Muscle of leg (tissue), 11 donors: ENCODE measurements around the gene ELAVL4. TPM values are rescaled to one million over a fixed set of nuclear protein-coding genes. Genes with fewer than 3 reads are reported as not detected.
A peak's percentile ranks its signal among the peaks of the same experiment; 100 is the strongest.

ENCODE experiments used
- DNase-seq: peaks from one replicate; pipeline ENCODE4 v3.0.0; 2013
- H3K27ac ChIP-seq: one replicate; pipeline ENCODE4 v1.5.1; 2013; ENCODE audit warnings: mild to moderate bottlenecking, low read length, control low read depth
- H3K27me3 ChIP-seq: one replicate; pipeline ENCODE4 v1.6.1; 2013; ENCODE audit warnings: low read length; ENCODE audit not compliant: control insufficient read depth, insufficient read depth
- H3K36me3 ChIP-seq: one replicate; pipeline ENCODE4 v1.6.1; 2013; ENCODE audit warnings: low read length; ENCODE audit not compliant: control insufficient read depth, insufficient read depth
- H3K4me1 ChIP-seq: one replicate; pipeline ENCODE4 v1.6.1; 2013; ENCODE audit warnings: low read length; ENCODE audit not compliant: control insufficient read depth, insufficient read depth
- H3K4me3 ChIP-seq: one replicate; pipeline ENCODE4 v1.5.1; 2013; ENCODE audit warnings: low read length, control low read depth
- H3K9me3 ChIP-seq: replicated peaks from 2 replicates; pipeline ENCODE4 v1.6.1; 2013; ENCODE audit warnings: low read depth, low read length; ENCODE audit not compliant: control insufficient read depth
- WGBS: methylation state at CpG from one replicate; pipeline ENCODE4 v1.1.5; 2013; ENCODE audit warnings: missing lambda C conversion rate; ENCODE audit not compliant: insufficient coverage; 5-methylcytosine and 5-hydroxymethylcytosine counted together
- polyA plus RNA-seq, 8 donors: library from polyadenylated mRNA; unstranded; fragments of 120-200 nt; gene quantifications; one replicate each; pipeline versions ENCODE4 v1.2.1 to v1.2.3, GENCODE V29; 2013; ENCODE audit warnings: inconsistent platforms in 1 of 8, low replicate concordance in 1 of 8; ENCODE audit not compliant: insufficient read length in 8 of 8, insufficient read depth in 1 of 8
- total RNA-seq: library from RNA; stranded (reverse); fragments of 120-200 nt; gene quantifications from one replicate; pipeline ENCODE4 v1.2.4, GENCODE V29; 2013

The ELAVL4 gene
- total and polyA plus RNA-seq, 9 donors: 0.07 to 0.91 (median 0.19) TPM

- Histone ChIP-seq H3K4me3 (no peak overlapping the region), H3K27ac (no peak overlapping the region), H3K36me3 (no peaks in the 10 kb centered on the region), H3K9me3 (no peaks in the 10 kb centered on the region), H3K27me3 (peaks cover 3% of the 10 kb centered on the region), H3K4me1 (no peaks in the 10 kb centered on the region)
- DNase-seq: no peak
- WGBS: 75% methylated on average over 3 of the region's 7 CpGs
These were observed 67.3 kb downstream of the ELAVL4 start for GRCh38 chr1:50175719-50176639.

DNA sequence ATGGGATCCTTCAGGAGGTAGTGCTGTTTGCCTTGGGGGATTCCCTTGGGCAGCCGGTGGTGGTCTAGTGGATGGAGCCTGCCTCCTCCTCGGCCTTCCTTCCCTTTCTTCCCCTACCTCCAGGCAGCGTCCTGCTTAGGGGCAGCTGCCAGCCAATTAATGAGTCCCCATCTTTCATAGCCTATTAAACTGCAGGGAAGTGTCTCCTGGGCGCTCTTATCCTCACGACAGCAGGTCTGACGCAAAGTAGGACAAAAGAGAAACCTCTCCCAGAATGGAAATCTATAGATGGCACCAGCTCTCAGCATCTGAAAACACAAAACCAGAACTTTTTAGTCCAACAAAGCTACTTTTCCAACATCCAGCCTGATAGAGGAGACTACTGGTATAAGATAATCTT is 69.3 kb downstream of the ELAVL4 start:
- no peak overlapping the region for H3K4me3 ChIP-seq
- H3K27me3 ChIP-seq: peaks cover 3% of the 10 kb centered on the region
- H3K27ac ChIP-seq: no peak overlapping the region
- H3K4me1 ChIP-seq: peaks cover 4% of the 10 kb centered on the region
- H3K36me3 ChIP-seq: no peaks in the 10 kb centered on the region
- no peak for DNase-seq
- H3K9me3 ChIP-seq: no peaks in the 10 kb centered on the region
- 80% methylated on average over 2 of the region's 6 CpGs for WGBS

DNA sequence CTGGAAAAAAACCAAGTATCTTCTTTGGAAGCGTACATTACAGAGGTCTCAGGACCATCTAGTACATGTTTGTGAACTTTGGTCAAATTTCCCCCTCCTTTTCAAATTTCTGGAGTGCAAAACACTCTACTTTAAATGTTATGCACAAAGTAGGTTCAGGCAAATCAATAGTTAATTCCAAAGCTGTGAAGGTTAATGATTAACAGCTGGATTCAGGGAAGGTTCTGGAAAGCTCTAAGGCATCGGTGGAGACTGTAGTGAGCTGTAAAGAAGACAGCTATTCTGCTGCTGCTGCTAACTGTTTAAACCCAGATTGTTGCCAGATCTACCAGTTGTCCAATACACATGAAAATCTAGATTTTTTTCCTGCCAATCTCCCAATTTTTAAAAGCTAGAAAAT is 70.9 kb downstream of the ELAVL4 start:
- no peak overlapping the region for H3K27ac ChIP-seq
- H3K27me3 ChIP-seq: peaks cover 3% of the 10 kb centered on the region
- H3K9me3 ChIP-seq: no peaks in the 10 kb centered on the region
- WGBS: no CpG with 5 or more reads among the region's 2 CpGs
- H3K36me3 ChIP-seq: no peaks in the 10 kb centered on the region
- H3K4me3 ChIP-seq: no peak overlapping the region
- peaks cover 4% of the 10 kb centered on the region for H3K4me1 ChIP-seq
- DNase-seq: no peak

GRCh38 chr1:50180367-50180766 is 71.6 kb downstream of the ELAVL4 start:
- Histone ChIP-seq H3K27ac (no peak overlapping the region), H3K4me1 (peaks cover 4% of the 10 kb centered on the region), H3K27me3 (peaks cover 3% of the 10 kb centered on the region), H3K36me3 (no peaks in the 10 kb centered on the region), H3K9me3 (no peaks in the 10 kb centered on the region), H3K4me3 (no peak overlapping the region)
- DNase-seq: no peak
- no CpG with 5 or more reads among the region's 1 CpG for WGBS

DNA sequence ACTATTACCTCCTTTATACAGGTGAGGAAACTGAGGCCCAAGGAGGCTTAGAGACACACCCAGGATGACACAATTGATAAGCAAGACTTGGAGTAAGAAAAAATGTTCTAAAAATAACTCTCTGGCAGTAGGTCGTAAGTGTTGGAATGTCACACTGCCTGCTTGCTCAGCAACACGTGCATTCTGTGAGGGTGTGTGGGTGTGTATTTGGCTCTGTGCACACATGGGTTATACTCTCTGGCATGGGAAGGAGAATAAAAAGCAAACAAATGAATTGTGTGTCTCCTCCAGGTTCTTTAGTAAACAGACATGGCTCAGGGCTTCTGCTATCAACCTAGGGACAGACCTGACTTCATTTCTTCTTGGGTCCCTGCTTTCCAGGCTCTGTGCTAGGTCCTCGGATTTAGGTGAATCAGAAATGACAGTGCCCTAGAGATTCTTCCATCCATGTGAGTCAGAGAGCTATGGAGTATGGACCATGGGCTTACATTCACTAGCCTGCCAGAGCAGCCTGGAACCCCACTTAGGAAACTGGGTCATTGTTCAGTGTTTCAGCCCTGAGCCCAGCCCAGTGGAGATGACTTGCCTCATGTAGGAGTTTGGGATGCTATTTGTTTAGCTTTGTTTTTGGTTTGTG is 72.4 kb downstream of the ELAVL4 start:
- 31% methylated on average over 3 of the region's 3 CpGs for WGBS
- DNase-seq: peak; percentile 18
- no peak overlapping the region for H3K27ac ChIP-seq

GRCh38 chr1:50183378-50184133 is 74.8 kb downstream of the ELAVL4 start:
- DNase-seq: no peak
- H3K9me3 ChIP-seq: no peaks in the 10 kb centered on the region
- no peak overlapping the region for H3K4me3 ChIP-seq
- WGBS: 41% methylated on average over 6 of the region's 12 CpGs
- peaks cover 4% of the 10 kb centered on the region for H3K4me1 ChIP-seq
- H3K36me3 ChIP-seq: no peaks in the 10 kb centered on the region
- H3K27ac ChIP-seq: no peak overlapping the region
- no peaks in the 10 kb centered on the region for H3K27me3 ChIP-seq

More for the DNA sequence above, 72.4 kb downstream of the ELAVL4 start:
- Histone ChIP-seq H3K27me3 (peaks cover 3% of the 10 kb centered on the region), H3K36me3 (no peaks in the 10 kb centered on the region), H3K9me3 (no peaks in the 10 kb centered on the region), H3K4me1 (peaks cover 4% of the 10 kb centered on the region), H3K4me3 (no peak overlapping the region)

- Histone ChIP-seq H3K27me3 (no peaks in the 10 kb centered on the region), H3K4me1 (no peaks in the 10 kb centered on the region), H3K27ac (no peak overlapping the region), H3K36me3 (no peaks in the 10 kb centered on the region), H3K4me3 (no peak overlapping the region), H3K9me3 (no peaks in the 10 kb centered on the region)
- WGBS: 86% methylated on average over 1 of the region's 3 CpGs
- DNase-seq: no peak
These were observed 80.6 kb downstream of the ELAVL4 start for GRCh38 chr1:50189369-50189768.

DNA sequence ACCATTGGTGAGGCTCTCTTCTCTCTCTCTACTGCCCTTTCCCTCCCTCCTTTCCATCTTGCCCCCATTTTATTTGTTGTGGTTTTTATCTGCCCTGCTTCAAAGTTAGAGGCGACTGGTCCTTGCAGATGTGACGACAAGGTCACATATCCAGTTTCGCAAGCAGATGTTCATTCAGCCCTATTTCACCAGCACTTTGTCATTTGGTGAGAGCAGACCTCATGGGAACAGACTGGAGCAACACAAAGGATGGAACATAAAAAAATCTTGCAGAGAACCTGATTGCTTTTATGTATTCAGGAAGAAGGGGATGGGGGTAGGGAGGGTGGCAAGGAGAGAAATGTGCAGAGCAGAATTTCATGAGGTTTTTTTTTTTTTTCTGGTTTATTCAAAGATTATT is 84.3 kb downstream of the ELAVL4 start:
- H3K4me1 ChIP-seq: no peaks in the 10 kb centered on the region
- H3K27me3 ChIP-seq: no peaks in the 10 kb centered on the region
- no peak for DNase-seq
- H3K27ac ChIP-seq: no peak overlapping the region
- H3K36me3 ChIP-seq: no peaks in the 10 kb centered on the region
- H3K9me3 ChIP-seq: no peaks in the 10 kb centered on the region
- no peak overlapping the region for H3K4me3 ChIP-seq
- WGBS: no CpG with 5 or more reads among the region's 3 CpGs

GRCh38 chr1:50195205-50195604 is 86.5 kb downstream of the ELAVL4 start:
- H3K27me3 ChIP-seq: no peaks in the 10 kb centered on the region
- no peak overlapping the region for H3K27ac ChIP-seq
- H3K4me1 ChIP-seq: no peaks in the 10 kb centered on the region
- no peaks in the 10 kb centered on the region for H3K9me3 ChIP-seq
- no peaks in the 10 kb centered on the region for H3K36me3 ChIP-seq
- DNase-seq: no peak
- 86% methylated on average over 1 of the region's 2 CpGs for WGBS
- no peak overlapping the region for H3K4me3 ChIP-seq

DNA sequence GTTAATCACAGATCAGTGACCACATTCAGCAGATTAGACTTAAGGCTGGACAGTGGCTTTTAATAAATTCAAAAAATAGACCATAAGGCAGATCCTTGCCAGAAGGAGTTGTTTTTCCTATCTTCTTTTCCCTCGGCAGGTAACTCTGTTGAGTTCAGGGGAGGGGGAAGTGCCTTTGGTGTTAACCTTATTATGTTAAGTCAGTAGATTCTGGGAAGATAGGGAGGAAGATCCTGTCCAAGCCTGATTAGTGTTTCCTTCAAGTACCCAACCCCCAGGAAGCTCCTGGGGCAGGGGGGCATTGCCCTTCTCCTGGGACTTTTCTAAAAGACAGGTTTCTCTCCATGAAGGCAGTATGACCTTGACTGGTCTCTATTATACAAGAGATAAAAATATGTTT is 87.4 kb downstream of the ELAVL4 start:
- WGBS: no CpG with 5 or more reads among the region's 1 CpG
- Histone ChIP-seq H3K27me3 (no peaks in the 10 kb centered on the region), H3K36me3 (no peaks in the 10 kb centered on the region), H3K4me1 (no peaks in the 10 kb centered on the region), H3K4me3 (no peak overlapping the region), H3K9me3 (no peaks in the 10 kb centered on the region), H3K27ac (no peak overlapping the region)
- DNase-seq: no peak
